ENCODE data around the gene HEXIM1. TPM values are rescaled to one million over a fixed set of nuclear protein-coding genes. Genes with fewer than 3 reads are reported as not detected.

Gene HEXIM1
- polyA plus RNA-seq, 3 donors: 36.5 to 37.4 (median 37.0) TPM

DNA sequence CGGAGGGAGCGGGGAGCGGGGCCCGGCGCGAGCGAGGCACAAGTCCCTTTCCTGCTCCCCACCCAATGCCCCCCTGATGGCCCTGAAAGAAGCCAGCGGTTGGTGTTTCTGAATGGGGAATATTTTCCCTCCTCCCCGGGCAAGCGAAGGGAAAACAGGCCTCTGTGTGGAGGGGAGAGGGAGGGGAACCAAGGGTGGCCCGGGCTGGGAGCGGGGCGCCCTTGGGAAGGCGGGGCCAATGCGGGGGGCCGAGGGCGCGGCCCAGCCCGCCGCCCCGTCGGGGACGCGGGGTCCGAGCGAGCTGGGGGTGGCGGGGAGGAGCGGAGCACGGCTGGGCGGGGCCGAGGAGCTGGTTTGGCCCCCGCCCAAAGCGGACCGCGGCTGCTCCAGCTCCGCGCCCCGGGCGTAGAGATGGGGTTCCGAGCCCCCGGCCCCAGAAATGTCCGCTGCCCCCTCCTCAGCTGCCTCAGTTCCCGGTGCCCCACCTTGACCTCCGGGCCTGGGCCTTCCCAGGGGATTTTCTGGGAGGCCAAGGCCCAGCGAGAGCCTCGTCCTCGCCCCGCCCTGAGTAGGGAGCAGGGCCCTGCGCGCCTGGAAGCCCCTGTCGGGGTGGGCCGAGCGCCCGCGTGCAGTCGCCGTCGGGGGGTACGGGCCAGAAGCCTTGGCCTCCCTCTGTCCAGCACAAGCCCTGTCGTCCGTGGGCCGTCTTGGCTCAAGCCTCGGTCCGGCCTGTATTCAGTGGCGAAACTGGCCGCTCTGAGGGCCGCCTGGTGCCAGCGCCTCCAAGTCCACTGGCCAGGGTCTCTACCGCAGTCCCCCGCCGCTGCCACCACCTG lies 3.9 kb upstream of the HEXIM1 start:
- no peak for DNase-seq (ENCODE audit: low read depth in 3 of 3, low spot score in 2 of 3)

DNA sequence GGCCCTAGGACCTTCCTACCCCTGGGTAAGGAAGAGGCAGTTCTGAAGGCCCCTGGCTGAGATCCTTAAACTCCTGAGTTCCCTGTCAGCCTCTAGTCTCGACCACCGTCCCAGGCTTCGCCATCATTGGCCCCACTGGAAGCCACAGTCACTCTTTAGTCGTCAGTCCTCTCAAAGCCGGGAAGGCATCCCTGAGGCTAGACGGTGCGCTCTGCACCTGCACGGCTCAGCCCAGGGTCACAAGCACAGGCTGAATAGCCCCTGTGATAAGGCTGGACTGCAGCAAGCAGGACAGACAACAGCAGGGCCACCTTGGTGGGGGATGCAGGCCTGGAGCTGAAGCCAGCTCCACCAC lies 3.3 kb upstream of the HEXIM1 start:
- DNase-seq (ENCODE audit: low read depth in 3 of 3, low spot score in 2 of 3): no peak

GRCh38 chr17:45146166-45146565 lies 2.1 kb upstream of the HEXIM1 start:
- DNase-seq (ENCODE audit: low read depth in 3 of 3, low spot score in 2 of 3): no peak

GRCh38 chr17:45146592-45146889 lies 1.7 kb upstream of the HEXIM1 start:
- DNase-seq (ENCODE audit: low read depth in 3 of 3, low spot score in 2 of 3): no peak

- no peak for DNase-seq (ENCODE audit: low read depth in 3 of 3, low spot score in 2 of 3)
Measured at GRCh38 chr17:45146890-45147580, 1.2 kb upstream of the HEXIM1 start.

DNA sequence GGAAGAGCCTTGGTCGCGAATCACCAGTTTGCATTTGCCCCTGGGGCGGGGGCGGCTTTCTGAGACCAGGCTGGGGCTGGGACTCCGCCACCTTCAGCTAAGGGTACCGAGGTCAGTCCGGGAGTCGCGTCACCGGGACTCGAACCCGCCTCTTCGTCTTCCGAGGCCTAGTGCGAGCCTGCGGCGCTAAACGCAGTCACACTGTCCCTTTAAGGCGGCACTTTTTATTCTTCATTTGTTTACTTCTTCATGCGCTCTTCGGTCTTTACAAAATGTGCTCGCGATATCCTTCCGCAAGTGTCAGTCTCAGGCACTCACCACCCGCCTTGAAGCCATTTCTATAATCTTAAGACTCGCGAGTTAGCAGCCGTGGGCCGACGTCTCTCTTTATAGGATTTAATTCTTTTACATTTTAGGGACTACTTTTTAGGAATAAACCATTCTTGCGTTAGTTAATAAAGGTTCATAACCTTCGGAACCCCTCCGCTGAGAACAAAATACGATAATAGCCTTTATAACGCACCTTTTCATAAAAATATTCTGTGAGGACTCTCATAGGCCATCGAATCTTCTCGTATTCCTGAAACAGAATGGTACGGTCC lies 593 bp upstream of the HEXIM1 start:
- DNase-seq (ENCODE audit: low read depth in 3 of 3, low spot score in 2 of 3): peak in 2 of 3 donors; percentile 89 to 95

DNA sequence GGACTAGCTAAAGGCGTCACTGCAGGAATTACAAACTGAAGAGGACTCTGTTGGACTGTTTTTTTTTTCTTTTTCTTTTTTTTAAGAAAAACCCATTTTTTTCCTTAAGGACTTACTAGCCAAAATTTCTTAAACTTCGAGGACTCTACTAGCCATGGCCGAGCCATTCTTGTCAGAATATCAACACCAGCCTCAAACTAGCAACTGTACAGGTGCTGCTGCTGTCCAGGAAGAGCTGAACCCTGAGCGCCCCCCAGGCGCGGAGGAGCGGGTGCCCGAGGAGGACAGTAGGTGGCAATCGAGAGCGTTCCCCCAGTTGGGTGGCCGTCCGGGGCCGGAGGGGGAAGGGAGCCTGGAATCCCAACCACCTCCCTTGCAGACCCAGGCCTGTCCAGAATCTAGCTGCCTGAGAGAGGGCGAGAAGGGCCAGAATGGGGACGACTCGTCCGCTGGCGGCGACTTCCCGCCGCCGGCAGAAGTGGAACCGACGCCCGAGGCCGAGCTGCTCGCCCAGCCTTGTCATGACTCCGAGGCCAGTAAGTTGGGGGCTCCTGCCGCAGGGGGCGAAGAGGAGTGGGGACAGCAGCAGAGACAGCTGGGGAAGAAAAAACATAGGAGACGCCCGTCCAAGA lies 878 bp downstream of the HEXIM1 start:
- peak in 1 of 3 donors; percentile 84 for DNase-seq (ENCODE audit: low read depth in 3 of 3, low spot score in 2 of 3)

- DNase-seq (ENCODE audit: low read depth in 3 of 3, low spot score in 2 of 3): no peak
Measured at GRCh38 chr17:45149669-45150664, 1.7 kb downstream of the HEXIM1 start.

GRCh38 chr17:45150911-45151809 lies 2.9 kb downstream of the HEXIM1 start:
- DNase-seq (ENCODE audit: low read depth in 3 of 3, low spot score in 2 of 3): no peak

GRCh38 chr17:45155029-45155428 lies 6.8 kb downstream of the HEXIM1 start:
- DNase-seq (ENCODE audit: low read depth in 3 of 3, low spot score in 2 of 3): no peak

- DNase-seq (ENCODE audit: low read depth in 3 of 3, low spot score in 2 of 3): no peak
Measured at GRCh38 chr17:45155483-45155882, 7.2 kb downstream of the HEXIM1 start.

- no peak for DNase-seq (ENCODE audit: low read depth in 3 of 3, low spot score in 2 of 3)
Measured at GRCh38 chr17:45156242-45156641, 8.0 kb downstream of the HEXIM1 start.

DNA sequence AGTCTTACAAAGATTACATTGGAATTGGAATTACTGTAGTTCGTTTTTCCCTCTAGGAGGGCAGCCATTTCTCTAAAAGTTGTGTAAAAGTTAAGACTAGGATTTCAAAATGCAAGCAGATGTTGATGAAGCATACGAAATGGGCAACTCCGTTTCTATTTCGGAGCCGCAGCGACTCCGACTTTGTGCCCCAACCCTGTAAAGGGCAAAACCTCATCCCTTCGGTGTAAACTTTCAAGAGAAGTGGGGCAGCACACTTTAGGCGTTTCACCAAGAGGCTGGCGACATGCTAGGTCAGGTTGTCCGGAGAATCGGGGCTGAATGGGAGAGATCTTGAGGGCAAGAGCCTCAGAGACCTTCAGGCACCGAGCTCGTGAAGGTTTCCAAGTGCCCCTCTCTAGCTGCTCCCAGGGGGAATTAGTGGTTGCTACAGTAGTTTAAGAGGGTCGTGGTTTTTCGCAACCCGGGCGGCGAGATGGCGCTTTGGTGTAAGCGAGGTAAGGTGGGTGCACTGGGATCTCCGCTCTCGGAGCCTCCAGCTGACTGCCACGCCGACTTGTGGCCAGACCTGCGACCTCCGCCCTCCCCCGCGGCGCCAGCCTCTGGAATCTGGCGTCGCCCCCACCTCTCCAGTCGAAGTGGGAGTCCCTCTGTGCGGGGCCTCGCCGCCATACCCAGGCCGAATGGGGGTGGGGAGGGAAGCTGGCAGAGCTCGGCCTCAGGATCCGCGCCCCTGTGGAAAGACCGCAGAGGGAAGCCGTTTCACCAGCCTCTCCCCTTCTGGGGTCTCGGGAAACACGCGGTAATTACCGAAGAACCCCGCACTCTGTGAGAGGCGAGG lies 12.4 kb downstream of the HEXIM1 start:
- DNase-seq (ENCODE audit: low read depth in 3 of 3, low spot score in 2 of 3): peak in 1 of 3 donors; percentile 52

DNA sequence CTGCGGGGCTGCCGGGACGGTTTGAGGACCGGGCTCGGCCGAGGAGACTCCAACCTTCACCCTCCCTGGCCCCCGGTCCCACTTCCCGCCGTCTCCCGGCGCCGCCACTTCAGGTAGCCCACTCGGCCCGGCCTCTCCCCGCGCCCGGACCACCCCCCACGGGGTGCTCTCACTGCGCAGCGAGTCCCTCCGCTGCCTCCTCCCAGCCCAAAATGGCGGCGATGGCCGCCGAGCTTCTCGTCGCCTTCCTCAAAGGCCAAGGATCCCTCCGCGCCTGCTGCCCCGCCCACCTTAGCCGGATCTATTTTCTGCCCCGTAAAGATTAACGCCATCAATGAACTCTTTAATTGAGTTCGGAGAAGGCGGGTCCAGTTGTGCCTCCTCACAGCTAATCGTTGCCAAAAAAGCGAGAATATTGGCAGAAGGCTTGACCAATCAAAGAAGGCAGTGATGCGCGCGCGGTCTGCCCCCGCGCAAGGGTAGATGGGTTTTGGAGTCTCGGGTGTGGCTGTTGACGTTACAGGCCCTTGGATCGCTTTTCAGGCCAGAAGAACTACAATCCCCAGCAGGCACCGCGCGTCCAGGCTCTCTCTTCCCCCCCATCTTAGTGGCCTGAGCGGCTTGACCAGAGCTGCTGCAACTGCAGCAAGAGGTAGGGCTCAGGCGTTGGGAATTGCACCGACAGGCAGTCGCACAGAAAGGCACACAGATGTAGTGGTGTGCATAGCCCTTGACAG lies 13.2 kb downstream of the HEXIM1 start, which contains the start of gene HEXIM2:
Gene HEXIM2, plus strand, starts transcription at position 588 of the 737 bp plus-strand sequence. CDS start 919 bp downstream, outside the sequence.
- peak; percentile 99 to 100 (median 100) for DNase-seq (ENCODE audit: low read depth in 3 of 3, low spot score in 2 of 3)

- no peak for DNase-seq (ENCODE audit: low read depth in 3 of 3, low spot score in 2 of 3)
Measured at GRCh38 chr17:45162025-45162687, 13.9 kb downstream of the HEXIM1 start.

DNA sequence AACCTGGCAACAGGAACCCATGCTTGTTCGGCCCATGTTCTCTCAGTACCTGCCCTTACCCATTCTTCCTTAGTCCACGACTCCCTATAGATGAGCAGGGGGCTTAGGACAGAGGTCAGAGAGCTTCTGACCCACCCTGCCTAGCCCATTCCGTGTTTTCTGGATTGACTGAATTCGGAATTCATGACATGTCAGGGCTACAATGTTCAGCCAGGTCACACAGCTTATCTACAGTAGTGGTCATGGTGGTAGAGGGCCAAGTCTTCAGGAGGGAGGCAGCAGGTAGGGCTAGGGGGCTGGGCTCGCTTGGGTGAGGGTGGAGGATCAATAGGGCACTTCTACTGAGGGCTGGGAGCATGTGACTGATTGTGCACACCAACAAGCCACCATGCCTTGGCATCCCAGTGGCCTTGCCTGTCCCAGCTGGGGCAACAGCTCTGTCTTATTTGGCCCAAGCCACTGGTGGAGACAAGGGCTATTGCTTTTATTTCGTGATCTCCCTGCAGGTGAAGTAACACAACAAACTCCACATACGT lies 16.5 kb downstream of the HEXIM1 start:
- DNase-seq (ENCODE audit: low read depth in 3 of 3, low spot score in 2 of 3): no peak

Data from right renal cortex interstitium (tissue), 3 donors.